Right atrium auricular region (tissue), 2 donors: ENCODE data around the gene DCLRE1B. TPM values are rescaled to one million over a fixed set of nuclear protein-coding genes. Genes with fewer than 3 reads are reported as not detected.

Source experiments
- DNase-seq: peaks from one replicate; pipeline ENCODE4 v3.0.0-alpha.2; 2019; ENCODE audit warnings: low spot score
- H3K27ac ChIP-seq, 2 donors: fragments of 200-600 bp; sonication (generic); 1 replicate in 1 of 2; 2 replicates in 1 of 2; pipeline ENCODE4 v1.5.1; 2016 to 2019
- H3K27me3 ChIP-seq, 2 donors: fragments of 200-600 bp; sonication (generic); one replicate each; pipeline versions ENCODE4 v1.5.1 to v1.6.0; 2017 to 2019
- H3K36me3 ChIP-seq: fragments of 200-600 bp; sonication (generic); one replicate; pipeline ENCODE4 v1.5.1; 2016
- H3K4me1 ChIP-seq, 2 donors: fragments of 200-600 bp; sonication (generic); one replicate each; pipeline versions ENCODE4 v1.5.1 to v1.6.0; 2017 to 2019
- H3K4me3 ChIP-seq, 2 donors: fragments of 200-600 bp; sonication (generic); 1 replicate in 1 of 2; 2 replicates in 1 of 2; pipeline ENCODE4 v1.5.1; 2017 to 2019; ENCODE audit warnings: mild to moderate bottlenecking in 1 of 2, moderate library complexity in 1 of 2
- H3K9me3 ChIP-seq, 2 donors: fragments of 200-600 bp; sonication (generic); one replicate each; pipeline ENCODE4 v1.5.1; 2019
- total RNA-seq, 2 donors: library from RNA; depleted of rRNA; stranded (reverse); fragments of >200 nt; gene quantifications; one replicate each; pipeline ENCODE4 v1.1.0, GENCODE V29; 2016
- TF ChIP-seq, protein P1 (sequence below), 2 donors: fragments of 200-600 bp; sonication (generic); IDR thresholded peaks; one replicate each; pipeline ENCODE4 v1.5.1; 2019; ENCODE audit warnings: antibody characterized with exemption in 2 of 2

DCLRE1B gene
- total RNA-seq, 2 donors from 2014 or later: 1.4 to 2.4 TPM

DNA sequence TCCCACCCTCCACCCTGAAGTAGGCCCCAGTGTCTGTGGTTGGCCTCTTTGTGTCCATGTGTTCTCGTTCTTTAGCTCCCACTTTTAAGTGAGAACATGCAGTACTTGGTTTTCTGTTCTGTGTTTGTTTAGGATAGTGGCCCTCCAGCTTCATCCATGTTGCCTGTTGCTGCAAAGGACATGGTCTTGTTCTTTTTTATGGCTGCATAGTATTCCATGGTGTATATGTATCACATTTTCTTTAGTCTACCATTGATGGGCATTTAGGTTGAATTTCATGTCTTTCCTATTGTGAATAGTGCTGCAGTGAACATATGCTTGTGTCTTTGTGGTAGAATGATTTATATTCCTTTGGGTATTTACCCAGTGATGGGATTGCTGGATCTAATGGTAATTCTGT, 30.1 kb downstream of the DCLRE1B start:
- Histone ChIP-seq H3K27ac (no peak overlapping the region), H3K9me3 (no peaks in the 10 kb centered on the region), H3K4me3 (no peak overlapping the region), H3K4me1 (peaks cover 0 to 63% of the 10 kb centered on the region in 2 donors), H3K27me3 (no peaks in the 10 kb centered on the region), H3K36me3 (no peaks in the 10 kb centered on the region)
- no peak for DNase-seq
- TF ChIP-seq, protein P1, sequence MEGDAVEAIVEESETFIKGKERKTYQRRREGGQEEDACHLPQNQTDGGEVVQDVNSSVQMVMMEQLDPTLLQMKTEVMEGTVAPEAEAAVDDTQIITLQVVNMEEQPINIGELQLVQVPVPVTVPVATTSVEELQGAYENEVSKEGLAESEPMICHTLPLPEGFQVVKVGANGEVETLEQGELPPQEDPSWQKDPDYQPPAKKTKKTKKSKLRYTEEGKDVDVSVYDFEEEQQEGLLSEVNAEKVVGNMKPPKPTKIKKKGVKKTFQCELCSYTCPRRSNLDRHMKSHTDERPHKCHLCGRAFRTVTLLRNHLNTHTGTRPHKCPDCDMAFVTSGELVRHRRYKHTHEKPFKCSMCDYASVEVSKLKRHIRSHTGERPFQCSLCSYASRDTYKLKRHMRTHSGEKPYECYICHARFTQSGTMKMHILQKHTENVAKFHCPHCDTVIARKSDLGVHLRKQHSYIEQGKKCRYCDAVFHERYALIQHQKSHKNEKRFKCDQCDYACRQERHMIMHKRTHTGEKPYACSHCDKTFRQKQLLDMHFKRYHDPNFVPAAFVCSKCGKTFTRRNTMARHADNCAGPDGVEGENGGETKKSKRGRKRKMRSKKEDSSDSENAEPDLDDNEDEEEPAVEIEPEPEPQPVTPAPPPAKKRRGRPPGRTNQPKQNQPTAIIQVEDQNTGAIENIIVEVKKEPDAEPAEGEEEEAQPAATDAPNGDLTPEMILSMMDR (IDR thresholded peaks at IDR 0.05): no peak

DNA sequence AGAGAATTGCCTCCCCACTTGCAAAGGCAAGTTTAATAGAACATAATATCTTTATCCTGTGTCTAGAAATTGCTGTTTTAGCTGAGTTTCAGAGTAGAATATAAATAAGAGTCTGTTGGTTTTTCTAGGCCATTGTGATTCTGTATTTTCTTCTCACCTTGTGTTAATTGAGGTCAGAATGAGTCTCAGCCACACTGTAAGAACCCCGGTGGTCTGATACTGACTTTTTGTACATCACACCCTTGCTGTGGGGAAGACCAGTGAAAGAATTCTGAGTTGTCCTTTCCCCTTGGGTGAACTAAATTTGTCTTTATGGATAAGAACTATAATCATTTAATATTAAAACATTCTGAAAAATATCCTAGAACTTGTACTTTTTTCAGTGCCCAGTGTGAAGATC, 30.8 kb downstream of the DCLRE1B start:
- no peaks in the 10 kb centered on the region for H3K9me3 ChIP-seq
- no peak for DNase-seq
- H3K36me3 ChIP-seq: peaks cover 4% of the 10 kb centered on the region
- peaks cover 0 to 64% of the 10 kb centered on the region in 2 donors for H3K4me1 ChIP-seq
- no peaks in the 10 kb centered on the region for H3K27me3 ChIP-seq
- H3K4me3 ChIP-seq: no peak overlapping the region
- no peak overlapping the region for H3K27ac ChIP-seq
- TF ChIP-seq, protein P1 (IDR thresholded peaks at IDR 0.05): no peak

DNA sequence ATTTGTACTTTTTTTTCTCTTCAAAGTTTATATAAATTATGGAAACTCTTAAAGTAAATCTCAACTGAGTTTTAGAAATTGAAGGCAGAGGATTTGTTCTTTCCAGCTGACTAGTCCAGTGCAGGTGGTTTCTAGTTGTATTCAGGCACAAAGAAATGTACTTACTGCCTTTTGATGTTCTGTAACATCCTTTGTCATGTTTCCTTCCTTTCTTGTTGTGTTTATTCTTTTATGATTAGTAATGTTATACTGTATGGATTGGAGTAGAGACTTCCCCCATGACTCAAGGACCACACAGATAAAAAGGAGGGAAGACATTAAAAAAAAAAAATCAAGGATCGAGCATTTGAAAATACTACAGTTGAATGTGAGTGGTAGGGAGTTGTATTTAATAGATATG, 32.0 kb downstream of the DCLRE1B start:
- H3K4me3 ChIP-seq: no peak overlapping the region
- no peaks in the 10 kb centered on the region for H3K27me3 ChIP-seq
- TF ChIP-seq, protein P1 (IDR thresholded peaks at IDR 0.05): no peak
- no peaks in the 10 kb centered on the region for H3K9me3 ChIP-seq
- peaks cover 13% of the 10 kb centered on the region for H3K36me3 ChIP-seq
- H3K4me1 ChIP-seq: peaks cover 0 to 57% of the 10 kb centered on the region in 2 donors
- no peak for DNase-seq
- no peak overlapping the region for H3K27ac ChIP-seq

DNA sequence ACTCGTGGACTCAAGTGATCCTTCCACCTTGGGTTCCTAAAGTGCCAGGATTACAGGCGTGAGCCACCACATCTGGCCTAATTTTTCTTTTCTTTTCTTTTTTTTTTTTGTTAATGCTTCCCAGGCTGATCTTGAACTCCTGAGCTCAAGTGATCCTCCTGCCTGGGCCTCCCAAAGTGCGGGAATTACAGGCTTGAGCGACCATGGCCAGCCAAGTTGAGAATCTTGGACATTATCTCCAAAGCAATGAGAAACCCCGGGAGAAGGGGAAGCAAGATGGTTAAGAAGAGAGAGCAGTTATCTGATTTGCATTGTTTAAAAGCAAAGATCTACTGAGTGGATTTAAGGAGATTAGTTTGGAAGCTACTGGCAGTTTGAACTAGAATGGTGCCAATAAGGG, 33.1 kb downstream of the DCLRE1B start:
- Histone ChIP-seq H3K4me1 (peaks cover 0 to 47% of the 10 kb centered on the region in 2 donors), H3K27me3 (no peaks in the 10 kb centered on the region)

DNA sequence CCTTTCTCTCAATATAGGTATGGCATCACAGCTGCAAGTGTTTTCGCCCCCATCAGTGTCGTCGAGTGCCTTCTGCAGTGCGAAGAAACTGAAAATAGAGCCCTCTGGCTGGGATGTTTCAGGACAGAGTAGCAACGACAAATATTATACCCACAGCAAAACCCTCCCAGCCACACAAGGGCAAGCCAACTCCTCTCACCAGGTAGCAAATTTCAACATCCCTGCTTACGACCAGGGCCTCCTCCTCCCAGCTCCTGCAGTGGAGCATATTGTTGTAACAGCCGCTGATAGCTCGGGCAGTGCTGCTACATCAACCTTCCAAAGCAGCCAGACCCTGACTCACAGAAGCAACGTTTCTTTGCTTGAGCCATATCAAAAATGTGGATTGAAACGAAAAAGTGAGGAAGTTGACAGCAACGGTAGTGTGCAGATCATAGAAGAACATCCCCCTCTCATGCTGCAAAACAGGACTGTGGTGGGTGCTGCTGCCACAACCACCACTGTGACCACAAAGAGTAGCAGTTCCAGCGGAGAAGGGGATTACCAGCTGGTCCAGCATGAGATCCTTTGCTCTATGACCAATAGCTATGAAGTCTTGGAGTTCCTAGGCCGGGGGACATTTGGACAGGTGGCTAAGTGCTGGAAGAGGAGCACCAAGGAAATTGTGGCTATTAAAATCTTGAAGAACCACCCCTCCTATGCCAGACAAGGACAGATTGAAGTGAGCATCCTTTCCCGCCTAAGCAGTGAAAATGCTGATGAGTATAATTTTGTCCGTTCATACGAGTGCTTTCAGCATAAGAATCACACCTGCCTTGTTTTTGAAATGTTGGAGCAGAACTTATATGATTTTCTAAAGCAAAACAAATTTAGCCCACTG, 35.5 kb downstream of the DCLRE1B start:
- Histone ChIP-seq H3K4me3 (no peak overlapping the region), H3K4me1 (peaks cover 0 to 34% of the 10 kb centered on the region in 2 donors), H3K27ac (peak overlapping the region in 1 of 2 donors; percentile 32), H3K36me3 (peaks cover 20% of the 10 kb centered on the region), H3K9me3 (no peaks in the 10 kb centered on the region), H3K27me3 (no peaks in the 10 kb centered on the region)
- TF ChIP-seq, protein P1 (IDR thresholded peaks at IDR 0.05): no peak
- DNase-seq: no peak

More for the DNA sequence above, 33.1 kb downstream of the DCLRE1B start:
- TF ChIP-seq, protein P1 (IDR thresholded peaks at IDR 0.05): no peak
- no peaks in the 10 kb centered on the region for H3K9me3 ChIP-seq
- H3K4me3 ChIP-seq: no peak overlapping the region
- peaks cover 18% of the 10 kb centered on the region for H3K36me3 ChIP-seq
- DNase-seq: no peak
- no peak overlapping the region for H3K27ac ChIP-seq
